ENCODE measurements around the gene COX7A2L. TPM values are rescaled to one million over a fixed set of nuclear protein-coding genes. Genes with fewer than 3 reads are reported as not detected.

The COX7A2L gene
- total RNA-seq, 3 donors from 2014 or later = 142 to 161 (median 149) TPM

DNA sequence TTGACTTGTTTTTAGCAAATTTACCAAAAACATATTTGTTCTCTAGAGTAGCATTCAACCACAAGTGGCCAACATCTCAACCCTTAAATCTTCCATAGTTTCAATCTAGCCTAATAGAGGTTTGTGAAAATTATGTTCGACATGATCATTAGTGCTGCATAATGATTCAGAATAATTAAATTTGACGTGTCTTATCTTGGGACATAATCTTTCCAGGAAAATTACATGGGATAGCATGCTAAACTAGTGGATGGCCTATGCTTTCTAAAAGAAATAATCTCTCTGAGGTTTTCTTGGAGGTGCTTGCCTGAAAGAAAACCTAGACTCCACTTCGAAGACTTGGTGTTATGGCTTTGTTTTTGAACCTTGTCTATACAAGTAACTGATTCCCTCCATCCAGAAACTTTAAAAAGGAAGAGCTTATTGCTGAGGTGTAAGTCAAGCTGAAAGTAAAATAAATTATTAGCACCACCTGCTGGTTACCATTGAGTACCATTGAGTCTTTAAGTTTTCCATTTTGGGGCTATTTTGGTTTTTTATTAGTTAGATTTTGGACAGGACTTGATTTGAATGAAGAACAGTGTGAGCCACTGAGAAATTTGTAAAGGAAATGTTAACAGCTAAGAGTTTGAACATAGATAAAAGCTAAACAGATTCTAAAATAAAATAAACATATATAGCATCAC lies 32.7 kb downstream of the COX7A2L start:
- Histone ChIP-seq H3K4me1 (no peaks in the 10 kb centered on the region), H3K27me3 (no peaks in the 10 kb centered on the region), H3K9me3 (no peaks in the 10 kb centered on the region), H3K27ac (no peak overlapping the region), H3K4me3 (no peak overlapping the region), H3K36me3 (no peaks in the 10 kb centered on the region)
- intact Hi-C loops (cut with DNase I; ENCODE audit: low total_unique reads) = no loop called here
- DNase-seq (ENCODE audit: low spot score in 2 of 2) = no peak
- TF ChIP-seq CTCF (IDR thresholded peaks at IDR 0.05) = peak in 2 of 3 donors; percentile 47 to 64
- no peak for TF ChIP-seq POLR2AphosphoS5 (IDR thresholded peaks at IDR 0.05)

GRCh38 chr2:42327125-42327524 lies 33.9 kb downstream of the COX7A2L start:
- intact Hi-C loops (cut with DNase I; ENCODE audit: low total_unique reads) = no loop called here
- Histone ChIP-seq H3K27me3 (no peaks in the 10 kb centered on the region), H3K36me3 (no peaks in the 10 kb centered on the region), H3K27ac (no peak overlapping the region), H3K9me3 (no peaks in the 10 kb centered on the region), H3K4me1 (no peaks in the 10 kb centered on the region), H3K4me3 (no peak overlapping the region)
- TF ChIP-seq POLR2AphosphoS5 (IDR thresholded peaks at IDR 0.05) (no peak), CTCF (IDR thresholded peaks at IDR 0.05) (no peak), POLR2A (IDR thresholded peaks at IDR 0.05) (no peak)
- no peak for DNase-seq (ENCODE audit: low spot score in 2 of 2)

GRCh38 chr2:42325609-42326008 lies 35.4 kb downstream of the COX7A2L start:
- Histone ChIP-seq H3K27ac (no peak overlapping the region), H3K9me3 (no peaks in the 10 kb centered on the region), H3K27me3 (no peaks in the 10 kb centered on the region), H3K4me3 (no peak overlapping the region), H3K4me1 (no peaks in the 10 kb centered on the region), H3K36me3 (no peaks in the 10 kb centered on the region)
- intact Hi-C loops (cut with DNase I; ENCODE audit: low total_unique reads) = no loop called here
- TF ChIP-seq CTCF (IDR thresholded peaks at IDR 0.05) (no peak), POLR2A (IDR thresholded peaks at IDR 0.05) (no peak), POLR2AphosphoS5 (IDR thresholded peaks at IDR 0.05) (no peak)
- DNase-seq (ENCODE audit: low spot score in 2 of 2) = no peak

GRCh38 chr2:42324949-42325348 lies 36.1 kb downstream of the COX7A2L start:
- intact Hi-C loops (cut with DNase I; ENCODE audit: low total_unique reads) = no loop called here
- Histone ChIP-seq H3K9me3 (no peaks in the 10 kb centered on the region), H3K36me3 (no peaks in the 10 kb centered on the region), H3K27ac (no peak overlapping the region), H3K4me1 (no peaks in the 10 kb centered on the region), H3K27me3 (no peaks in the 10 kb centered on the region), H3K4me3 (no peak overlapping the region)
- DNase-seq (ENCODE audit: low spot score in 2 of 2) = no peak
- TF ChIP-seq POLR2AphosphoS5 (IDR thresholded peaks at IDR 0.05) = no peak
- no peak for TF ChIP-seq POLR2A (IDR thresholded peaks at IDR 0.05)

GRCh38 chr2:42324244-42324643 lies 36.8 kb downstream of the COX7A2L start:
- Histone ChIP-seq H3K4me3 (no peak overlapping the region), H3K9me3 (no peaks in the 10 kb centered on the region), H3K4me1 (no peaks in the 10 kb centered on the region), H3K27ac (no peak overlapping the region), H3K27me3 (no peaks in the 10 kb centered on the region), H3K36me3 (no peaks in the 10 kb centered on the region)
- DNase-seq (ENCODE audit: low spot score in 2 of 2) = no peak
- no peak for TF ChIP-seq CTCF (IDR thresholded peaks at IDR 0.05)
- no peak for TF ChIP-seq POLR2AphosphoS5 (IDR thresholded peaks at IDR 0.05)
- TF ChIP-seq POLR2A (IDR thresholded peaks at IDR 0.05) = no peak
- intact Hi-C loops (cut with DNase I; ENCODE audit: low total_unique reads) = no loop called here

Measured in breast epithelium (tissue), 4 donors.